Keratinocyte (primary cell): ENCODE measurements around the gene HINFP. TPM values are rescaled to one million over a fixed set of nuclear protein-coding genes. Genes with fewer than 3 reads are reported as not detected.

Experiments
- DNase-seq: peaks from one replicate; pipeline ENCODE4 v3.0.0-alpha.2; 2011; ENCODE audit warnings: low read depth, missing footprints, low spot score
- FAIRE-seq: peaks from 2 replicates; lab custom pipeline; 2011; peaks lifted over from hg19 to GRCh38; lab: Jason Lieb, UNC
- H2AFZ ChIP-seq: 2 replicates; pipeline ENCODE4 v1.6.0; 2012; ENCODE audit warnings: low read length, control low read depth, inconsistent platforms; ENCODE audit not compliant: control insufficient read depth
- H3K27ac ChIP-seq: 2 replicates; pipeline ENCODE4 v1.5.1; 2011; ENCODE audit warnings: low read length; ENCODE audit not compliant: control insufficient read depth, insufficient read depth
- H3K27me3 ChIP-seq: 3 replicates; pipeline ENCODE4 v1.6.0; 2011; ENCODE audit warnings: low read length; ENCODE audit not compliant: control insufficient read depth, insufficient read depth; ENCODE audit errors: extremely low read depth
- H3K36me3 ChIP-seq, 2 experiments: 2 replicates in 1 of 2; 3 replicates in 1 of 2; pipeline ENCODE4 v1.5.1; 2011; ENCODE audit warnings: low read length in 2 of 2, mild to moderate bottlenecking in 1 of 2; ENCODE audit not compliant: control insufficient read depth in 2 of 2, insufficient read depth in 2 of 2; ENCODE audit errors: extremely low read depth in 1 of 2
- H3K4me1 ChIP-seq: 3 replicates; pipeline ENCODE4 v1.5.1; 2011; ENCODE audit warnings: low read length; ENCODE audit not compliant: control insufficient read depth, insufficient read depth; ENCODE audit errors: extremely low read depth
- H3K4me2 ChIP-seq: 3 replicates; pipeline ENCODE4 v1.6.0; 2011; ENCODE audit warnings: low read depth, low read length; ENCODE audit not compliant: control insufficient read depth, insufficient read depth; ENCODE audit errors: extremely low read depth
- H3K4me3 ChIP-seq, 3 experiments: fragments of 200-600 bp in 1 of 3; sonication (generic) in 1 of 3; 2 replicates in 2 of 3; 3 replicates in 1 of 3; pipeline ENCODE4 v1.5.1; 2011 to 2016; ENCODE audit warnings: low read length in 3 of 3, mild to moderate bottlenecking in 3 of 3, control low read depth in 2 of 3, inconsistent platforms in 1 of 3, low read depth in 1 of 3, mixed read lengths in 1 of 3, mixed run types in 1 of 3, moderate library complexity in 1 of 3; ENCODE audit not compliant: control insufficient read depth in 2 of 3, insufficient read depth in 2 of 3; ENCODE audit errors: extremely low read depth in 1 of 3
- H3K79me2 ChIP-seq: 2 replicates; pipeline ENCODE4 v1.6.0; 2012; ENCODE audit warnings: low read length; ENCODE audit not compliant: control insufficient read depth, insufficient read depth
- H3K9ac ChIP-seq: 3 replicates; pipeline ENCODE4 v1.6.0; 2011; ENCODE audit warnings: low read length; ENCODE audit not compliant: control insufficient read depth, insufficient read depth; ENCODE audit errors: extremely low read depth
- H3K9me1 ChIP-seq: 3 replicates; pipeline ENCODE4 v1.6.0; 2011; ENCODE audit warnings: low read length; ENCODE audit not compliant: control insufficient read depth, insufficient read depth; ENCODE audit errors: extremely low read depth
- H3K9me3 ChIP-seq: 2 replicates; pipeline ENCODE4 v1.5.1; 2012; ENCODE audit warnings: low read depth, low read length; ENCODE audit not compliant: control insufficient read depth
- H4K20me1 ChIP-seq: 3 replicates; pipeline ENCODE4 v1.6.0; 2011; ENCODE audit warnings: low read length; ENCODE audit not compliant: control insufficient read depth, insufficient read depth; ENCODE audit errors: extremely low read depth
- CTCF ChIP-seq, 3 experiments: IDR thresholded peaks in 1 of 3; conservative IDR thresholded peaks in 1 of 3; optimal IDR thresholded peaks in 1 of 3; 2 replicates in 2 of 3; 3 replicates in 1 of 3; pipeline versions ENCODE3 to v1.5.1; 2011; ENCODE audit warnings: low read length in 3 of 3, mild to moderate bottlenecking in 3 of 3, moderate library complexity in 2 of 3, control low read depth in 1 of 3, inconsistent platforms in 1 of 3; ENCODE audit not compliant: insufficient read depth in 2 of 3; ENCODE audit errors: extremely low read depth in 1 of 3
- EZH2 ChIP-seq: IDR thresholded peaks from one replicate; pipeline ENCODE4 v1.6.1; 2012; ENCODE audit warnings: inconsistent platforms, mild to moderate bottlenecking, low read length, moderate library complexity
- dilution Hi-C: fragments of 300-500 bp; cut with MboI; formaldehyde crosslinking; loops from one replicate; pipeline ENCODE4 v1.7.0; 2020; ENCODE audit warnings: low sequenced_read_pairs; ENCODE audit not compliant: extremely low pct_ligation_motif_present
- polyA plus RNA-seq, 5 experiments: library from polyadenylated mRNA; depleted of rRNA in 3 of 5; stranded (reverse) in 3 of 5; stranded (forward) in 1 of 5; unstranded in 1 of 5; fragments of >200 nt; gene quantifications; 1 replicate in 1 of 5; 2 replicates in 3 of 5; 3 replicates in 1 of 5; pipeline versions ENCODE4 v1.2.1 to v1.2.3, GENCODE V29; 2011 to 2012; ENCODE audit warnings: missing spikeins in 2 of 5, low read depth in 1 of 5, low replicate concordance in 1 of 5

HINFP gene
- polyA plus RNA-seq, 1 donor (not counting 4 experiments of a cell fraction or from before 2014, with no cell fraction given) = 15.6 TPM

- Histone ChIP-seq H3K4me1 (peaks cover 10% of the 10 kb centered on the region), H3K4me2 (no peak overlapping the region), H3K9me3 (no peaks in the 10 kb centered on the region), H3K27ac (no peak overlapping the region), H3K79me2 (no peaks in the 10 kb centered on the region), H3K27me3 (no peaks in the 10 kb centered on the region), H4K20me1 (no peaks in the 10 kb centered on the region), H3K4me3 (no peak overlapping the region), H2AFZ (no peak overlapping the region), H3K9ac (no peak overlapping the region), H3K9me1 (no peaks in the 10 kb centered on the region), H3K36me3 (peaks cover 0 to 10% of the 10 kb centered on the region in 2 experiments)
- FAIRE-seq (no peak), DNase-seq (no peak)
- TF ChIP-seq CTCF (optimal IDR thresholded peaks at IDR 0.05 in 1 of 3, IDR thresholded peaks at IDR 0.05 in 1 of 3, conservative IDR thresholded peaks at IDR 0.05 in 1 of 3; ENCODE audit: extremely low read depth in 1 of 3, insufficient read depth in 2 of 3, low read length in 3 of 3) (no peak), EZH2 (no peak)
- dilution Hi-C loops = no loop called here
Observed at GRCh38 chr11:119173453-119173852, 52.1 kb downstream of the HINFP start.

DNA sequence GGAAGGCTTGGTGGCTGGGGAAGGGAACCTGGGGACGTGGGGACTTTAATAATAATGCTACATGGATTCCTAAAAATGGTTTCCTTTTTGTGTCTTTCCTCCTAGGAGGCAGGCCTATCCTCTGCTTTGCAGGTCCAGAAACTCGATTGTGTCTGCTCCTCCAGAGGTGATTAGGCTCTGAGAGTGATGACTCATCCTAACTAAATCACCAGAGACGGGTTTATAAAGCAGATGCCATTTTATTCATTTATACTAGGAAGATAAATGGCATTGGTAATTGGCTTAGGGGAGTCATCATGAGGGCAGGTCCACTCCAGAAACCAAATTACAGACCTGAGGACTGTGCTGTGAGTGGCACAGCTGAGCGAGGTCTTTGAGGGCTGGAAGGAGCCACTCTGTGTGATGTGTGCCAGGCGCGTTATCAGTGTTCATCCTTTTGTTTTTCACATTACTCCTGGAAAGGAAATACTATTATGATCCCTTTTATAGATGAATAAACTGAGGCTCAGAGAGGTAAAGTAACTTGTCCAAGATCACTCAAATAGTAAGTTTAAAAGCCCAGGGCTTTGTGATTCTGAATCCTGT is 54.2 kb downstream of the HINFP start:
- DNase-seq (no peak), FAIRE-seq (no peak)
- Histone ChIP-seq H3K27me3 (no peaks in the 10 kb centered on the region), H3K9ac (no peak overlapping the region), H3K79me2 (no peaks in the 10 kb centered on the region), H3K4me1 (peaks cover 5% of the 10 kb centered on the region), H3K9me3 (no peaks in the 10 kb centered on the region), H3K4me2 (no peak overlapping the region), H2AFZ (no peak overlapping the region), H3K9me1 (no peaks in the 10 kb centered on the region), H3K36me3 (peaks cover 0 to 10% of the 10 kb centered on the region in 2 experiments), H4K20me1 (no peaks in the 10 kb centered on the region), H3K27ac (no peak overlapping the region), H3K4me3 (no peak overlapping the region)
- dilution Hi-C loops = no loop called here
- TF ChIP-seq CTCF (optimal IDR thresholded peaks at IDR 0.05 in 1 of 3, IDR thresholded peaks at IDR 0.05 in 1 of 3, conservative IDR thresholded peaks at IDR 0.05 in 1 of 3; ENCODE audit: extremely low read depth in 1 of 3, insufficient read depth in 2 of 3, low read length in 3 of 3) = no peak
- TF ChIP-seq EZH2 = no peak
